Endothelial cell of umbilical vein (primary cell): ENCODE results near the gene RNU1-2.
"Not testable (repeated sequence)": the region's sequence is repeated elsewhere in the genome, so short reads cannot be mapped to it uniquely, and the experiment has no call there.

Experiments used
- CTCF ChIP-seq, 2 donors: IDR thresholded peaks; 1 replicate in 1 of 2; 2 replicates in 1 of 2; pipeline ENCODE4 v1.5.1; 2011; ENCODE audit warnings: low read length in 2 of 2, mild to moderate bottlenecking in 2 of 2, moderate library complexity in 2 of 2, control low read depth in 1 of 2, inconsistent platforms in 1 of 2, low read depth in 1 of 2; ENCODE audit not compliant: insufficient read depth in 1 of 2; ENCODE audit errors: extremely low read depth in 1 of 2
- EZH2 ChIP-seq: IDR thresholded peaks from 2 replicates; pipeline ENCODE4 v1.6.1; 2012; ENCODE audit warnings: borderline replicate concordance, low read depth, mild to moderate bottlenecking, moderate library complexity, low read length, inconsistent platforms; ENCODE audit not compliant: severe bottlenecking
- MAX ChIP-seq: IDR thresholded peaks from 2 replicates; pipeline ENCODE4 v1.6.1; 2011; ENCODE audit not compliant: insufficient read depth, insufficient read length
- POLR2A ChIP-seq: IDR thresholded peaks from 2 replicates; pipeline ENCODE4 v1.6.1; 2012; ENCODE audit warnings: low read depth, mild to moderate bottlenecking, control low read depth, low read length

- not testable (repeated sequence) for TF ChIP-seq CTCF (IDR thresholded peaks at IDR 0.05; ENCODE audit: extremely low read depth in 1 of 2, insufficient read depth in 1 of 2, low read depth in 1 of 2, low read length in 2 of 2); POLR2A; MAX; EZH2
Observed at GRCh38 chr1:16893796-16894195, 2.0 kb upstream of the RNU1-2 start.
